KOPT-K1 (cell line): ENCODE measurements around the gene CHMP3.

Source experiments
- H3K27ac ChIP-seq: fragments of 200-600 bp; sonication (generic); 2 replicates; pipeline ENCODE4 v1.5.1; 2016; ENCODE audit warnings: antibody characterized with exemption, mild to moderate bottlenecking, low read depth, low read length; ENCODE audit not compliant: poor library complexity, severe bottlenecking
- H3K36me3 ChIP-seq: fragments of 200-600 bp; sonication (generic); 2 replicates; pipeline ENCODE4 v1.5.1; 2017; ENCODE audit warnings: antibody characterized with exemption, mild to moderate bottlenecking, low read length, moderate library complexity; ENCODE audit not compliant: insufficient read depth
- H3K9me3 ChIP-seq: fragments of 200-600 bp; sonication (generic); 2 replicates; pipeline ENCODE4 v1.5.1; 2017; ENCODE audit warnings: antibody characterized with exemption, low read length, mild to moderate bottlenecking; ENCODE audit not compliant: insufficient read depth, poor library complexity, severe bottlenecking

The CHMP3 gene

DNA sequence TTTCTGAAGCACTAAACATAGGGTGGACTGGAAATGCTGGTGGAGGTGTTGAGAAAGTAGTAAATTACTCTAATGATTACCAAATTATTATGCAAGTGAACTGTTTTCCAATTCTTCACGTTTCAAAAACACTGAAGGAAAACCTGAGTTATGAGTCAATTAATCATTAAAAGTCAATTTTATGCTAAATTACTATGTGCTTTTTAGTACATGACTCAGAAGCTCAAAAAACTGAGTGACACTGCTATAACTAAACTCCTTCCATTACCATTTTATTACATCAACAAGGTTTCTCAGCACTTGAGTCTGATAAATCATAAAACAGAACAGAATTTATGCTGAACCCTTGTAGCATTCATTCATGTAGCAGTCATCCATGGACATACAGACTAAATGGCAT lies 20.4 kb downstream of the CHMP3 start:
- Histone ChIP-seq H3K27ac (no peak overlapping the region), H3K9me3 (peaks cover 48% of the 10 kb centered on the region), H3K36me3 (peaks cover 12% of the 10 kb centered on the region; the same call in 1 of the 2 replicates)

- H3K27ac ChIP-seq: no peak overlapping the region
- H3K36me3 ChIP-seq: peaks cover 7% of the 10 kb centered on the region; the same call in 1 of the 2 replicates
- H3K9me3 ChIP-seq: peaks cover 48% of the 10 kb centered on the region
Observed at GRCh38 chr2:86541334-86541733, 21.9 kb downstream of the CHMP3 start.

DNA sequence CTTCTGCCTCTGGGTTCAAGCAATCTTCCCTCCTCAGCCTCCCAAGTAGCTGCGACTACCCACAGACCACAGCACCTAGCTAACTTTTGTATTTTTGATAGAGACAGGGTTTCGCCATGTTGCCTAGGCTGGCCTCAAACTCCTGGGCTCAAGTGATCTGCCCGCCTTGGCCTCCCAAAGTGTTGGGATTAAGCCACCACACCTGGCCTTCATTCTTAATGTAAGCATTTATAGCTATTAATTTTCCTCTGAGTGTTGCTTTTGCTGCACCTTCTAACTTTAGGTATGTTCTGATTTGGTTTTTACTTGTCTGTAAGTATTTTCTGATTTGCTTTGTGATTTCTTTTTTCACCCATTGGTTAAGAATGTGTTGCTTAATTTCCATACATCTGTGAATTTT lies 29.7 kb downstream of the CHMP3 start:
- Histone ChIP-seq H3K27ac (no peak overlapping the region), H3K36me3 (peaks cover 12% of the 10 kb centered on the region), H3K9me3 (peaks cover 60% of the 10 kb centered on the region)

GRCh38 chr2:86525421-86526340 lies 37.6 kb downstream of the CHMP3 start:
- Histone ChIP-seq H3K27ac (no peak overlapping the region), H3K9me3 (peaks cover 1% of the 10 kb centered on the region), H3K36me3 (peaks cover 34% of the 10 kb centered on the region)

- Histone ChIP-seq H3K27ac (no peak overlapping the region), H3K36me3 (peaks cover 37% of the 10 kb centered on the region), H3K9me3 (peaks cover 16% of the 10 kb centered on the region)
Observed at GRCh38 chr2:86523491-86523890, 39.8 kb downstream of the CHMP3 start.

DNA sequence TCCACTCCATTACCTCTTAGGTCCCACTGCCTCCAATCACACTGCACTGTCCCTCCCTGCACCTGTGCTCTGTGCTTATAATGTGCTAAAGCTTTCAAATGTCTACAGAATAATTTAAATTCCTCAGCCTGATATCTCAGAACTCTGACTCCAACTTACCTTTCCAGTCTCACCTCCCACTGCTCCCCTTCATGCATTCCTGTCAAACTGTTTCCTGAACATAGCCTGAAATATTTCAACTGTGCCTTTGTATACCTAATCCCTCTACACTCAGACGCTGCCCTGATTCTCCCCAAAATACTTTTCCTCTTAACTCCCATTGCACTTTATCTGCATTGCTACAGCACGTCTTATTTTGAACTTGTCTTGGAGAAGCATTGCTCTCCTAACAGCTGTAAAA lies 40.5 kb downstream of the CHMP3 start:
- Histone ChIP-seq H3K36me3 (peaks cover 31% of the 10 kb centered on the region), H3K9me3 (peaks cover 16% of the 10 kb centered on the region), H3K27ac (no peak overlapping the region)

DNA sequence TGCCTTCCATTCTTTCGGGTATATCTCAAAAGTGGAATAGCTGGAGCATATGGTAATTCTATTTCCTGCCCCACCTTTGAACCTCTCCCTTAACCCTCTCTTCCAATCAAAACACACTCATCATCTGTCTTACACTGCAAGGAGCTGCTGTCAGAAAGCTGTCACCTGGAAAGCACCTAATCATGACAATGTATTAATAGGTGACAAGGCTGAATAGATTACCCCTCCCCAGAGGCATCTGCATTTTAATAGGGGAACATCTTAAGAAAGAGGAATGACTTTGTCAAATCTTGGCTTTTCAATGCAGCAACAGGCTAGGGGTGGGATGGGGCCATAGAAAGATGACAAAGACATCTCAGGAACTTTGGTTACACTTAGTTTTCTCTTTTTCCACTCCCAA lies 41.3 kb downstream of the CHMP3 start:
- Histone ChIP-seq H3K36me3 (peaks cover 24% of the 10 kb centered on the region), H3K9me3 (peaks cover 16% of the 10 kb centered on the region), H3K27ac (no peak overlapping the region)

- H3K9me3 ChIP-seq: peaks cover 20% of the 10 kb centered on the region
- no peak overlapping the region for H3K27ac ChIP-seq
- H3K36me3 ChIP-seq: peaks cover 11% of the 10 kb centered on the region; the same call in 1 of the 2 replicates
Observed at GRCh38 chr2:86520153-86520552, 43.1 kb downstream of the CHMP3 start.

- peaks cover 20% of the 10 kb centered on the region for H3K9me3 ChIP-seq
- no peak overlapping the region for H3K27ac ChIP-seq
- peaks cover 11% of the 10 kb centered on the region; the same call in 1 of the 2 replicates for H3K36me3 ChIP-seq
Observed at GRCh38 chr2:86519349-86519748, 43.9 kb downstream of the CHMP3 start.

- Histone ChIP-seq H3K9me3 (peaks cover 20% of the 10 kb centered on the region), H3K36me3 (peaks cover 11% of the 10 kb centered on the region; the same call in 1 of the 2 replicates), H3K27ac (no peak overlapping the region)
Observed at GRCh38 chr2:86518481-86518880, 44.8 kb downstream of the CHMP3 start.

- Histone ChIP-seq H3K36me3 (peaks cover 14% of the 10 kb centered on the region), H3K9me3 (peaks cover 4% of the 10 kb centered on the region), H3K27ac (no peak overlapping the region)
Observed at GRCh38 chr2:86513948-86514660, 49.1 kb downstream of the CHMP3 start.

DNA sequence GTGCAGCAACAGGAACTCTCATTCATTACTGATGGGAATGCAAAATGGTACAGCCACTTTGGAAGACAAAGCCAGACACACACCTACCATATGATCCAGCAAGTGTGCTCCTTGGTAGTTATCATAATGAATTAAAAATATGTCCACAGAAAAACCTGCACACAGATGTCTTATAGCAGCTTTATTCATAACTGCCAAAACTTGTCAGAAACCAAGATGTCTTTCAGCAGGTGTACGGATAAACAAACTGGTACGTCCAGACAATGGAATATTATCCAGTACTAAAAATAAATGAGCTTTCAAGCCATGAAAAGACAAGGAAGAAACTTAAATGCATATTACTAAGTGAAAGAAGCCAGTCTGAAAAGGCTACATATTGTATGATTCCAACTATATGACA lies 50.4 kb downstream of the CHMP3 start:
- H3K36me3 ChIP-seq: peaks cover 26% of the 10 kb centered on the region
- no peak overlapping the region for H3K27ac ChIP-seq
- peaks cover 4% of the 10 kb centered on the region for H3K9me3 ChIP-seq

GRCh38 chr2:86512034-86512433 lies 51.2 kb downstream of the CHMP3 start:
- Histone ChIP-seq H3K36me3 (peaks cover 35% of the 10 kb centered on the region), H3K9me3 (peaks cover 4% of the 10 kb centered on the region), H3K27ac (no peak overlapping the region)

DNA sequence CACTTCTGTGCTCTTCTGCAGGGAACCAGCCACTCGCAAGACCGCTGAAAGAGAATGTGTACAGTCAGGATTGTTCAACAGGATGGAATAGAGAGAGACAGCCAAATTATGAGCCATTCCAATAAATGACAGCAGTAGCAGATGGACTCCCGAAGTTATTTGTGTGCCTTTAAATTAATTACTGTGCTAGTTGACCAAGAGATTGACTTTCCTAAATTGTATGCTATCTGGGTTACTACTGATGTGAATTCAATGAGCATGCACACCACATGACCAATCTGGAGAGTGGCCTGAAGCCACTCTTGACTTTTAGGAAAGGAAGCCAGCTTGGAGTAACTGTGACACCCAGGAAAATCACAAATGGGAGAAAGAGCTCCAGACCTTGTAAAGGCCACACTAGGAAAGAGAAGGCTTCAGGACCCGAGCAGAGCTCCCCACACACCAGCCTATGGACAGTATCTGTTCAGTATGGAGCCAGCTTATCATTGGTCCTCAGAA lies 52.8 kb downstream of the CHMP3 start:
- peaks cover 40% of the 10 kb centered on the region for H3K36me3 ChIP-seq
- no peak overlapping the region for H3K27ac ChIP-seq
- no peaks in the 10 kb centered on the region for H3K9me3 ChIP-seq

GRCh38 chr2:86507600-86507999 lies 55.6 kb downstream of the CHMP3 start:
- no peak overlapping the region for H3K27ac ChIP-seq
- peaks cover 68% of the 10 kb centered on the region for H3K36me3 ChIP-seq
- H3K9me3 ChIP-seq: no peaks in the 10 kb centered on the region
